Placental epithelial cell (primary cell): ENCODE data around the gene PORCN. TPM values are rescaled to one million over a fixed set of nuclear protein-coding genes. Genes with fewer than 3 reads are reported as not detected.

Experiments used
- total RNA-seq: library from RNA; depleted of rRNA; stranded (reverse); fragments of >200 nt; gene quantifications from 2 replicates; pipeline ENCODE4 v1.2.3, GENCODE V29; 2012

The PORCN gene
- 73.0 and 246 TPM in 2 replicates for total RNA-seq

GRCh38 chrX:48508400-48509244 is at the start of gene PORCN:
TSS of gene PORCN (plus strand) at chrX:48508992. CDS start at chrX:48509821, 829 bp downstream.

GRCh38 chrX:48470110-48470832 is 38.5 kb upstream of the PORCN start, which contains the start of gene SLC38A5:
TSS of gene SLC38A5 (minus strand) at chrX:48470260. CDS start at chrX:48467924, 2,336 bp downstream.

GRCh38 chrX:48475774-48476577 is 32.8 kb upstream of the PORCN start, which contains the start of gene FTSJ1:
TSS of gene FTSJ1 (plus strand) at chrX:48476199. CDS start at chrX:48478048, 1,849 bp downstream.

GRCh38 chrX:48521353-48522243 is 12.8 kb downstream of the PORCN start, which contains the start of gene EBP:
TSS of gene EBP (plus strand) at chrX:48521808. CDS start at chrX:48523772, 1,964 bp downstream.

GRCh38 chrX:48539345-48540027 is 30.7 kb downstream of the PORCN start, which contains the start of gene TBC1D25:
TSS of gene TBC1D25 (plus strand) at chrX:48539714. CDS start at chrX:48539798, 84 bp downstream.

Other genes starting within 250 kb of the PORCN start
- not detected in 2 replicates for gene SSX3, start 152.3 kb upstream of the PORCN start, total RNA-seq
- not detected in 2 replicates for gene SSX4, start 125.5 kb upstream of the PORCN start, total RNA-seq
- gene SSX4B, start 97.0 kb upstream of the PORCN start, total RNA-seq: not detected in 2 replicates
- gene SLC38A5, start 38.7 kb upstream of the PORCN start, total RNA-seq: 36.1 and 65.6 TPM in 2 replicates
- 71.8 and 160 TPM in 2 replicates for gene FTSJ1, start 32.8 kb upstream of the PORCN start, total RNA-seq
- 87.6 and 210 TPM in 2 replicates for gene EBP, start 12.8 kb downstream of the PORCN start, total RNA-seq
- gene TBC1D25, start 30.7 kb downstream of the PORCN start, total RNA-seq: 16.1 and 18.7 TPM in 2 replicates
- gene RBM3, start 65.5 kb downstream of the PORCN start, total RNA-seq: 204 and 375 TPM in 2 replicates
- gene WDR13, start 88.5 kb downstream of the PORCN start, total RNA-seq: 159 and 163 TPM in 2 replicates
- gene WAS, start 174.8 kb downstream of the PORCN start, total RNA-seq: 0.39 TPM in 1 of 2 replicates, not detected in the other
- 6.7 TPM in 2 replicates for gene SUV39H1, start 187.7 kb downstream of the PORCN start, total RNA-seq